Progenitor cell of endocrine pancreas (in vitro differentiated cells): ENCODE measurements around the gene OR51T1. TPM values are rescaled to one million over a fixed set of nuclear protein-coding genes. Genes with fewer than 3 reads are reported as not detected.
"Not testable (repeated sequence)": the region's sequence is repeated elsewhere in the genome, so short reads cannot be mapped to it uniquely, and the experiment has no call there.

ENCODE experiments used
- DNase-seq: peaks from one replicate; pipeline ENCODE4 v3.0.0; 2021; ENCODE audit warnings: low spot score; ENCODE audit not compliant: unreplicated experiment
- H3K27ac Mint-ChIP-seq: 2 replicates; pipeline ENCODE4 v1.8.0; 2021; ENCODE audit warnings: mild to moderate bottlenecking, moderate library complexity, mixed read lengths
- H3K27me3 Mint-ChIP-seq: 2 replicates; pipeline ENCODE4 v1.8.0; 2021; ENCODE audit warnings: mixed read lengths
- H3K36me3 Mint-ChIP-seq: 2 replicates; pipeline ENCODE4 v1.8.0; 2022; ENCODE audit warnings: mixed read lengths; ENCODE audit not compliant: insufficient read depth
- H3K4me1 Mint-ChIP-seq: 2 replicates; pipeline ENCODE4 v1.8.0; 2021; ENCODE audit warnings: low read depth, mixed read lengths
- H3K4me3 Mint-ChIP-seq: 2 replicates; pipeline ENCODE4 v1.8.0; 2021; ENCODE audit warnings: low read depth, mild to moderate bottlenecking, moderate library complexity, mixed read lengths
- H3K9me3 Mint-ChIP-seq: 2 replicates; pipeline ENCODE4 v1.8.0; 2021; ENCODE audit warnings: low read depth, mixed read lengths
- CTCF ChIP-seq: fragments of 200-600 bp; sonication (generic); IDR thresholded peaks from one replicate; pipeline ENCODE4 v1.5.0; 2021; ENCODE audit warnings: antibody characterized with exemption, mild to moderate bottlenecking; ENCODE audit not compliant: unreplicated experiment
- long read RNA-seq: library from polyadenylated mRNA; unstranded; transcript quantifications from one replicate; pipeline ENCODE4 v2.0.0, GENCODE V29; 2020
- total RNA-seq: library from RNA; stranded (reverse); gene quantifications from 2 replicates; pipeline ENCODE4 v1.2.1, GENCODE V29; 2021

OR51T1 gene
- total RNA-seq = not detected in 2 replicates
- long read RNA-seq = 0 reads

DNA sequence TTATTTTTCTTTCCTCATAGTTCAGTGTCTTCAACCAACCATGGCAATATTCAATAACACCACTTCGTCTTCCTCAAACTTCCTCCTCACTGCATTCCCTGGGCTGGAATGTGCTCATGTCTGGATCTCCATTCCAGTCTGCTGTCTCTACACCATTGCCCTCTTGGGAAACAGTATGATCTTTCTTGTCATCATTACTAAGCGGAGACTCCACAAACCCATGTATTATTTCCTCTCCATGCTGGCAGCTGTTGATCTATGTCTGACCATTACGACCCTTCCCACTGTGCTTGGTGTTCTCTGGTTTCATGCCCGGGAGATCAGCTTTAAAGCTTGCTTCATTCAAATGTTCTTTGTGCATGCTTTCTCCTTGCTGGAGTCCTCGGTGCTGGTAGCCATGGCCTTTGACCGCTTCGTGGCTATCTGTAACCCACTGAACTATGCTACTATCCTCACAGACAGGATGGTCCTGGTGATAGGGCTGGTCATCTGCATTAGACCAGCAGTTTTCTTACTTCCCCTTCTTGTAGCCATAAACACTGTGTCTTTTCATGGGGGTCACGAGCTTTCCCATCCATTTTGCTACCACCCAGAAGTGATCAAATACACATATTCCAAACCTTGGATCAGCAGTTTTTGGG lies at the start of gene OR51T1:
Gene OR51T1, plus strand, starts transcription at position 41 of the 641 bp plus-strand sequence. Its CDS starts 0 bp downstream, at position 41.
- Mint-ChIP-seq H3K36me3 (no peaks in the 10 kb centered on the region), H3K4me3 (no peak within 1 kb of the TSS), H3K27me3 (no peaks in the 10 kb centered on the region), H3K9me3 (no peaks in the 10 kb centered on the region), H3K27ac (no peak within 1 kb of the TSS), H3K4me1 (peaks cover 5% of the 10 kb centered on the region)
- TF ChIP-seq CTCF = no peak
- no peak for DNase-seq

DNA sequence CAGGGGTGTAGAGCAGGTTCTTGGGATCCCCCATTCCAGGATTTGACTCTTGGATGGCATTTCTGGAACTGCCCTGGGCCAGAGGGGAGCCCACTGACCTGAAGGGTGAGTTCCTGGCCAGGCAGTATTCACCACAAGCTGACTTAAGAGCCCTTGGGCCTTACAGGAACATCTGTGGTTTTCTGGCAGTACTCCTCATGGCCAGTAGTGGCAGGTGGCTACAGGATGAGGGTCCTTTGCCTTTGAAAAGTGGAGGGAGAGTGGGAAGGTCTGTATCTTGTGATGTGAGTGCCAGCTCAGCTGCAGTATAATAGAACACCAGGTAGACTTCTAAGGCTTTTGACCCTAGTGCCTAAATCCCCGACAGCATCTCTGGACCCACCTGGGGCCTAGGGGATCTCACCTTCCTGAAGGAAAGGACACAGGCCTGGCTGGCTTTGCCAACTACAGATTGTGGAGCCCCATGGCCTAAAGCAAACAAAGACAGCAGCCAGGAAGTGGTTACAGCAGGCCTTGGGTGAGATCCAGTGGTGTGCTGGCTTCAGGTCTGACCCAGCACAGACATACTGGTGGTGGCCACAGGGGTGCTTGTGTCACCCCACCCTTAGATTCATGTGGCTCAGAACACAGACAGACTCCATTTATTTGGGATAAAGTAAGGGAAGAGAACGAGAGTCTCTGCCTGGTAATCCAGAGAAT lies 41.7 kb upstream of the OR51T1 start:
- no peak for DNase-seq
- H3K27me3 Mint-ChIP-seq = no peaks in the 10 kb centered on the region
- TF ChIP-seq CTCF = no peak
- no peak overlapping the region for H3K27ac Mint-ChIP-seq
- H3K9me3 Mint-ChIP-seq = no peaks in the 10 kb centered on the region
- no peaks in the 10 kb centered on the region for H3K4me1 Mint-ChIP-seq
- H3K36me3 Mint-ChIP-seq = no peaks in the 10 kb centered on the region
- H3K4me3 Mint-ChIP-seq = no peak overlapping the region

DNA sequence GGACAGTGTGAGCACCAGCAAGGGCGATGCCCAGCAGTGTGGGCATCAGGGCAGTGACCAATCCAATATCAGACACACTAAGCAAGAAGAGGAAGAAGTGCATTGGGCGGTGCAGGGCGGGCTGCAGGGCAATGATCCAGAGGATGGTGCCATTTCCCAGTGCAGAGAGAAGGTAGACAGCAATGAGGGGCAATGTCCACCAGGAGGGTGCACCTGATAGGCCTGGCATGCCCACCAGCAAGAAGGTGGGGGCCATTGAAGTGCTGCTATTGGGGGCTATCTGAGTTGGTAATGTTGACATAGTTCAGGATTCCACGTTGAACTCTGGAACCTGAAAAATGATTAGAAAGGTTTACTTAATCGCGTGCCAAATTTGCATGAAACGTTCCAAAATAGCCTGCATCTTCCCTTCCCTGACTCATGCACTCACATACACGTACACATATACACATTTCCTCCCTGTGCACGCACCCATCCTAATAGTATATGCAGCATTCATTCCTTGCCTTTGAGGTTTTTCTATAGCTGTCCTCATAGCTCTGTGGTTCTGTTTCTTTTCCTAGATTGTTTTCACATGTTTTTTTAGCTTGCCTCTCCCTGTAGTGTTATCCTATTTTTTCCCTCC lies 32.7 kb upstream of the OR51T1 start, which contains the start of gene OR51S1:
Gene OR51S1, minus strand, starts transcription at position 301 of the 625 bp plus-strand sequence. Its CDS starts 0 bp downstream, at position 301.
- no peaks in the 10 kb centered on the region for H3K27me3 Mint-ChIP-seq
- no peak for DNase-seq
- H3K9me3 Mint-ChIP-seq = no peaks in the 10 kb centered on the region
- H3K27ac Mint-ChIP-seq = no peak within 1 kb of the TSS
- no peaks in the 10 kb centered on the region for H3K36me3 Mint-ChIP-seq
- no peak for TF ChIP-seq CTCF
- peaks cover 2% of the 10 kb centered on the region for H3K4me1 Mint-ChIP-seq
- no peak within 1 kb of the TSS for H3K4me3 Mint-ChIP-seq

- no peak overlapping the region for H3K27ac Mint-ChIP-seq
- H3K36me3 Mint-ChIP-seq = no peaks in the 10 kb centered on the region
- H3K27me3 Mint-ChIP-seq = no peaks in the 10 kb centered on the region
- no peaks in the 10 kb centered on the region for H3K9me3 Mint-ChIP-seq
- no peak for TF ChIP-seq CTCF
- DNase-seq = no peak
- peaks cover 2% of the 10 kb centered on the region for H3K4me1 Mint-ChIP-seq
- H3K4me3 Mint-ChIP-seq = no peak overlapping the region
Measured at GRCh38 chr11:4851033-4851432, 30.7 kb upstream of the OR51T1 start.

DNA sequence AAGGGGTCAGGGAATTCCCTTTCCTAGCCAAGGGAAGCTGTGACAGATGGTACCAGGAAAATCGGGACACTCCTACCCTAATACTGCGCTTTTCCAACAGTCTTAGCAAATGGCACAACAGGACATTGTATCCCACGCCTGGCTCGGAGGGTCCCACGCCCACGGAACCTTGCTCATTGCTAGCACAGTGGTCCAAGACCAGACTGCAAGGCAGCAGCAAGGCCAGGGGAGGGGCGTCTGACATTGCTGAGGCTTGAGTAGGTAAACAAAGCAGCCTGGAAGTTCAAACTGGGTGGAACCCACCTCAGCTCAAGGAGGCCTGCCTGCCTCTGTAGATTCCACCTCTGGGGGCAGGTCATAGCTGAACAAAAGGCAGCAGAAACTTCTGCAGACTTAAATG lies 27.4 kb upstream of the OR51T1 start:
- not testable (repeated sequence) for H3K9me3 Mint-ChIP-seq, H3K27me3 Mint-ChIP-seq, H3K27ac Mint-ChIP-seq, H3K36me3 Mint-ChIP-seq, H3K4me3 Mint-ChIP-seq, H3K4me1 Mint-ChIP-seq, DNase-seq
